Measurements from ENCODE around the gene CFAP299.

The CFAP299 gene

DNA sequence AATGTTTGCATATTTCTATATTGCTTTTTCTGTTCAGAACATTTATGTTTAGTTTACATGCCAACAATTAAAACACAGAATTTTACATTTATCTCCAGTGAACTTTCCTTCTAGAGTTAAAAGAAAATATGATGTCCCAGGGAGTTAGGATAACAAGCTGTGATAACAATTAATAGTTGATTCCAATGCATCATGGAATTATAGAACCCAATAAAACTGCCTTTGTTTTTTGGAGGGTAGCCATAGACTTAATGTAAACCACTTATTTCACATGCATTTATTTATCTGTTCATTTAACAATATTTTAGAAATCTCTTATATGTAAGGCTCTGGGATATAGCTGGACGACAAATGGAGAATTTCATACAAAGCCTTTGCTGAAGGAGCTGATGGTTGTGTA lies 180.0 kb downstream of the CFAP299 start:
- no peak for DNase-seq (ENCODE audit: low read depth in 2 of 2)

DNA sequence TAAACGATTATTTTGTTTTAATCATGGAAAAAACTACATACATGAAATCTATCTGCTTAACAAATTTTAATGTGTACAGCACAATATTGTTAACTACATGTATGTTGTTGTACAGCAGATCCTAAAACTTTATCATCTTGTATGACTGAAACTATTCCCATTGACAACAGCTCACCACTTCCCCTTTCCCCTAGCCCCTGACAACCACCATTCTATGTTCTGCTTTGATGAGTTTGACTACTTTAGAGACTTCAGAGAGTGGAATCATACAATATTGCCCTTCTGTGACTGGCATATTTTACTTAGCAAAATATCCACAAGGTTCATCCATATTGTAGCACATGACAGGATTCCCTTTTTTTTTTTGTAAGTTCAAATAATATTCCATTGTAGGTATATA lies 185.9 kb downstream of the CFAP299 start:
- no peak for DNase-seq (ENCODE audit: low read depth in 2 of 2)

DNA sequence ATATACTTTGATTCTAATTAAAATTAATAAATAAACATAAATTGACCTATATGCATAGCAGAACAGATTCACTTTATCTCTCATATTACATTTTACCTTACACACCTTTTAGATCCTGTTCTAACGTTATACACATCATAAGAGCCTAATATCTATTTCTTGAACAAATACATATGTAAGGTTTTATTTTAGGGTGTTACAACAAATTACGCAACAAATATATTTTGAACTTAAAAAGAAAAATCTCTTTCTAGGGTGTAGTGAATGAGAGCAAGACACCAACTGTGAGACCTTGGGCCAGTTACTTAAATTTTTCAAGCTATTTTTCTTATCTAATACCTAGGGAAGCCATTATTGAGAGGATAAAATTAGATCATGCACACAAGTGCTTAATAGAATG lies 191.2 kb downstream of the CFAP299 start:
- no peak for DNase-seq (ENCODE audit: low read depth in 2 of 2)

DNA sequence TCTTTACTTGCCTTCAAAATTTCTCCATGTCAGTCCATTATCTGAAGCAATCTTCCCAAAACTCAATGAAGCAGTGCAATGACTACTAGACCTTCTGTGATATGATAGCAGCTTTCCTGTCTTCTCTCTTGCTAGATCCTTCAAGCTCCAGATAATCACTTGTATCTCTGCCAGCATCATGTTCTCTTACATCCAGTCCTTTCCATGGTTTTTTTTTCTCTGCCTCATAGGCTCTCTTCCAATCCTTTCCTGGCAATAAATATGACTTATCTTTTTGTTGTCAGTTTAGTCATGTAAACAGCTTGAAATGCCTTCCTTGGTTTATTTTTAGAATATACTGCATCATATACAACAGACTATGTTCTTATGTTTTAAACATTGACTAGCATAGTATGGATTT lies 193.5 kb downstream of the CFAP299 start:
- no peak for DNase-seq (ENCODE audit: low read depth in 2 of 2)

DNA sequence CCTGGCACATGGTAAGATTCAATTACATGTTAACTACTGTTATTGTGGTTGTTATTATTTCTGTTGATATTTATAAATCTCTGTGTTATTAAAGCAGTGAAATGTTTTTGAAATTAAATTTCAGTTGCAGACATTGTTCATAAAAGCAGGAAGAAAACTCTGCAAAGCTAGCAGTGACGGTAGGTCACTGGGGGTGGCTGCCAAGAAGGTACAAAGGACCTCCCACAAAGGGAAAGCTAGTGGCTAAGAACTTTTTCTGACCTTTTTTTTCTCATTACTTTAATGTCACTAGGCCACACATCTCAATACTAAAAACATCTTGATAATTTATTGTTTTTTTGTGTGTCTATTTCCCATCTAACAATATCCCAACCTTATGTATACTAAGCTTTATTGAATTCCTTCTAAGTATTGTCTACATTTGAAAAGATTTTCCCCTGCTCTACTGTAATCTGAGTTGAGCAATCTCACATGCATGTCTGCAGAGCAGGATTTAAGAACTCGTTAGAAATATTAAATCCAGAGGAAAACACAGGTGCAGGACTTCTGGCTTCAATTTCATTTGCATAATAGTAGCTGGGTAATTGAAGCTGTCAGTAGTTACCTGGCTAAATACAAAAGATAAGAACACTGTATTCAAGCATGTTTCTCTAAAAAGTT lies 197.3 kb downstream of the CFAP299 start:
- DNase-seq (ENCODE audit: low read depth in 2 of 2) = no peak

DNA sequence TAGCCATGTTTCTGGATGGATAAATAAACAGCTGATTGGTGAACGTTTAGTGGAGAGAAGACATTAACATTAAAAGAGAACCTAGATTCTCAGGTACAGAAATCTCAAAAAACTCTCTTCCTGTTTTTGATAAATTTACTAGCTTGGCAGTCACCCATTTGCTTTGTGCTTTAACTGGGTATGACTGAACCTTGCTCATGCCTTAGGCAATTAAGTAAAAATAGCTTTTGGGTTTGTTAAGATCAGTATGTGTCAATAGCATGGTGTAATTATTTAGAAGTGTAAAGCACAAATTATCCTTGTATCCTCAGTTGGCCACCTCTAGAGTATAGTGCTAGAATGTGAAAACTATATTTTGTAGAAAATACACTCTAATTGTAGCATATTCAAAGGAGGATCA lies 200.0 kb downstream of the CFAP299 start:
- no peak for DNase-seq (ENCODE audit: low read depth in 2 of 2)

DNA sequence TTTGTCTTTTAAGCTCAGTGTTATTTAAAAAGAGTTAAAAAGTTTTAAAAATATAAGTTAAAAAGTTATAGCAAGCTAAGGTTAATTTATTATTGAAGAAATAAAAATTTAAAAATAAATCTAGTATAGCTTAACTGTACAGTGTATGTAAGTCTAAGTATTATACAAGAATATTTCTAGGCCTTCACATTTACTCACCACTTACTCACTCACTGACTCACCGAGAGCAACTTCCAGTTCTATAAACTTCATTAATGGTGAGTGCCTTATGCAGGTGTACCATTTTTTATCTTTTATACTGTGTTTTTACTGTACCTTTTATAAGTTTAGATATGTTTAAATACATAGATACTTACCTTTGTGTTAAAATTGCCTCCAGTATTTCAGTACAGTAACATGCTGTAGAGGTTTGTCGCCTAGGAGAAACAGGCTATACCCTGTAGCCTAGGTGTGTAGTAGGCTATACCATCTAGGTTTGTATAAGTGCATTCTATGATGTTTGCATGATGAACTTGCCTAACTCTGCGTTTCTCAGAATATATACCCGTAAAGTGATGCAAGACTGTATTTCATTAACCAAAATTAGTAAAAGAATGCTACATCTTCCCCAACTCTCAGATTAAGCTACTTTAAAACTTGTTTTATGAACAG lies 202.9 kb downstream of the CFAP299 start:
- no peak for DNase-seq (ENCODE audit: low read depth in 2 of 2)

DNA sequence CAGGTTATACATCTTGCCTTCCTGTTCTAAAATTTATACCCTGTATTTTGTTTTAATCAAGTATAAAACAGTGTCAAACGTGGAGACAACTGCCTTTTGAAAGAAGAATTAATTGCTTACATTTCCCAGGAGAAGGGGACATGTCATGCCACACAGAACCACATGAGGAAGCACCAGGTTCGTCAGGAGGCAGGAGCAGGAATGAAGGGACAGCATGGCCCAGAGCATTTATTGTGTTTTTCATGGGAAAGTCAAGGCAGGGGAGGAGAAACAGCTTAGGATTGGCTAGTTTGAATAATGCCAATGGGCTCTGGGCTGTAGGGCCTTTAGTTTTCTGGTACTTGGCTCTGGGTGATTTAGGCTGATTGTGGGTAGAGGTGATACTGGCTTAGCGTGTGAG lies 203.7 kb downstream of the CFAP299 start:
- DNase-seq (ENCODE audit: low read depth in 2 of 2) = no peak

DNA sequence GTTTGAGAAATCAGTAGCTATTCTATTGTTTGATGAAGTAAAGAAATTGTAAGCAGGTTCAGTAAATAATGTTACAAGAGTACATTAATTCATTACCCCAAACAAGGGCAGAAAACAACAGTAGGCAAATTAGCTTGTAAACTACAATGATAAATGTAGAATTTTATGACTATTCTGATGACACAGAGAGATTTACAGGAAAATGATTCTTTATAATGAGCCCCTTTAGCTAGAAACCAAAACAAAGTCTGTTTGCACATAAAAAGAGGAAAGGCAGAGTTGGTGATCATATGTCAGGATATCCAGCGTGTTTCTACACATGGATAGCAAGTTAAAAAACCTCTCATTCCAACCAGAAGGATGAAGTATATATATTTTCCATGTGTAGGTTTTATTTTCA lies 204.8 kb downstream of the CFAP299 start:
- DNase-seq (ENCODE audit: low read depth in 2 of 2) = no peak

DNA sequence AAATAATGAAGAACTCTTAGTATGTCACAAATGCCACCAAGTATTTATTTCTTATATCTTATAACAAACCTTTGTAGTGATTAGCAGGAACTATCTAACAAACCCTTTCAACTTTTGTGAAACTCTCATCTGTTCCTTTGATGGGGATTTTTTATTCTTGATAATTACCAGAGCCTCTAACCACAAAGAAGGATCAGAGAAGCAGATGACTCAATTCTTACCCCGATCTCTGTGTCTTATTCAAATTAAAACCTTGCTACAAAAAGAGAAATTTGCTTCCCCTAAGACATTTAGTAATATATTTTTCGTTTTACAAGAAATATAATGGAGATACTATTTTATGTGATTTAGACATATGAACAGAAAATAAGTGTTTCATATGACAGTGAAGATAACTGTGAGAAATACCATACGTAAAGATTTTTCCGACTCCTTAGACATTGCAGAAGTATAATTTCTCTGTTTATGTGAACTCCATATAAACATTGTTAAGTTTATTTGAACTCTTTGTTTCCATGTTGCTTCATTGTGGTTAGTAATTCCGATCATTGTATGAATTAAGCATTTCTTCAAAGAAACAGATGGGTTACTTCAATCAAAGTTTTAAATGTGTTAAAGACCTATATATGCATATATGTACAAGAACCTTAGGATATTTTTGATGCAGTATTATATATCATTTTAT lies 205.4 kb downstream of the CFAP299 start:
- no peak for DNase-seq (ENCODE audit: low read depth in 2 of 2)

DNA sequence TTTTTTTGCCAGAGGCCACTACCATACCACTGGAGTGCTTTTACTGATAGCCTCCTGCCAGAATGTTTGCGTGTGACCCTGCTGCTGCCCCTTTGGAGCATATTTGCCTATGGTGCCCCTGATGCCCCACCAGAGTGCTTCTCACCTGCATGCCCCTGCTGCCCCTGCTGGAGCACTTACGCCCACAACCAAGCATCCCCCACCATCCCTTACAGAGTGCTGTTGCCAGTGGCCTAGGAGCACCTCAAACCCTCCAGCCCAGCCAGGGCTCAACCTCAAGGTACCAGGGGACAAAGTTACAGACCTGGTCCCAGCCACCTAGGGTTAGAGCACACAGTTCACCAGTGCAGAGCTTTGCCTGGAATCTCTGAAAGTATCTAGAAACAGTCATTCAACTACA lies 207.2 kb downstream of the CFAP299 start:
- no peak for DNase-seq (ENCODE audit: low read depth in 2 of 2)

DNA sequence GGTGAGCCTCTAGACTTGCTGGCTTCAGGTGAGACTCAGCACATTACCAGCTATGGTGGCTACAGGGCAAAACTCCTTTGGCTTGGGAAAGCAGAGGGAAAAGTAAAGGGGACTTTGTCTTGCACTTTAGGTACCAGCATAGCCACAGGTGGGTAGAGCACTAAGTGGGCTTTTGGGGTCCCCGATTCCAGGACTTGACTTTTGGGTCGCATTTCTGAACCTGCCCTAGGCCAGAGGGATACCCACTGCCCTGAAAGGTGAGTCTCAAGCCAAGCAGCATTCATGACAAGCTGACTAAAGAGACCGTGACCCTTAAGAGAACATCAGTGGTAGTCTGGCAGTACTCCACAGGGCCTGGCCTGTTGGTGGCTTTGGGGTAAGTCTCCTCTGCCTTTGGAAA lies 224.8 kb downstream of the CFAP299 start:
- no peak for DNase-seq (ENCODE audit: low read depth in 2 of 2)

DNA sequence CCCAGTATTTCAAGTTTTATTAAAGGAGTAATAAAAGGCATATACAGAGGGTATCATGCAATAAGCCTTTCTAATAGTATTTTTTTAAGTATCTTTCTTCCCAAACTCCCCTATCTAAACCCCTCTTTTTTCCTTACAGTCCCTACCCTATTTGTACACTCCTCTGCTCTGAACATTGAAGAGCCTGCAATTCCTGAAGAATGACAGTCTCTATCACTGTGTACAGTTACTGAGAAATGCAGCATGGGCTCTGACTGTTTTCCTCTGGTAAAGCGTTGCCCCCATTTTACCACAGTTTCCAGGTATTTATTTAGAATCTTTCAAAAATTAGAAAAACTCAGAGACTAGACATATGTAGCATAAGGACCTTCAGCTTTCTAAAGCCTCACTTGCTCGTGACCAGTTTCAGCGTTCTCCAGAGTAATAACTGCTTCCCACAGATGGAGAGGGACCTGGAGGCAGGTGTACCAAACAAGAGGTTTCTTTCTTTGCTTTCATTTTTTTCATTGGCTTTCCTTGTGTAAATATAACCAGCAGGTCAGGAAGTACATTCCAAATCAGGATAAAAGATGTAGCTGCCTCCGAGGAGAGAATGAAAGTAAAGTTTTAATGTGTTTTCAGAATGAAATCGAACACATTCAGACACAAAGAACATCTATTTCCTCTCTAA lies 230.8 kb downstream of the CFAP299 start:
- DNase-seq (ENCODE audit: low read depth in 2 of 2) = no peak

DNA sequence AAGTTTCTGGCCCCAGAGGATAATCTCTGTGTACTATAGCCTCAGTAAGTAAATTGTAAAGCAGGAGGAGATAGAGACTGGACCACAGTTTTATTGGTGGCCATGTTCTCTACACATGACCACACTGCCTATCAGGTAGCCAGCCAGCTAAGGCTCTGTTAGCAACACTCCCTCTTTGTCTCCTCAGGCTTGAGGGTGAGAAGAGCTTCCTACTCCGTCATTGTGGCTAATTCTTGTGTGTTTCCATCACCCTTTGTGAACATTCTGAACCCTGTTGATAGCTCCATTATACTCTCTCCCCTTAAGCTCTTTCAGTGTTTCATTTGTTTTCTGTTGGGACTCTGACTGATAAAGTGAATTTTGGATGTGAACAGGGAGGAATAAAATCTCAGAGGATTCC lies 233.4 kb downstream of the CFAP299 start:
- no peak for DNase-seq (ENCODE audit: low read depth in 2 of 2)

DNA sequence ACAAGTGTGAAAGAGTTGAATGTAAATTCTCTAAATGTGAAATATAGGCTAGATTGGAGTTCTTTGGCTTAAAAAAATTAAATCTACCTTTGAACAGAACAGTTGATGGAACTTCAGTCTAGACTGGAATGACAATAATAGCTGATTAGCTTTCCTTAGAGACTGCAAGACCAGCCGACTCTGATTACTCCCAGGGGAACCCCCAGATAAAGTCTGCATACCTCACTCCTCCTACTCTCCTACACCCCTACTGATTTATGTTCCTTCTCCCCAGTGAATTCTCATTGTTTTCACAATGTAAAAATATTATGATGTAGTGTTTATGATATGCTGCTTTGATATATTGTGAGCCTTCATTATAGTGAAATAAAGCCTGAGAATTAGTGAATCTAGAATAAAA lies 241.3 kb downstream of the CFAP299 start:
- no peak for DNase-seq (ENCODE audit: low read depth in 2 of 2)

DNA sequence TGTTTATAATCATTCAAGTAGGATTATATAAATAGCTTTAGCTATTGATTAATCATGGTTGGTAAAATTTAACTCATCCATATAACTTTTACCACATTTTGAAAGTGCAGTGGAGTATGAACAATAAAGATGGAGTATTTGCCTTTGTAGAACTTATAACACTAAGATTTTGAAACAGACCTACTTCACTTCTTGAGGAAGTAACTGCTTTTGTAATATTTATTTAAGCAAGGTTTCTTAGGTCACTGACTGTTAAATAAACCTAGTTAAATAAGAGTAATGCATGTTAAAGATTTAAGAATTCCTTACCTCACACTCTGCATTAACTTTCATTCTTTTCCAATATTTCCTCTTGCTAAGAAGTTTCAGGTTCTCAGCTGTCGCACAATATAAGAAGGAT lies 242.5 kb downstream of the CFAP299 start:
- no peak for DNase-seq (ENCODE audit: low read depth in 2 of 2)

DNA sequence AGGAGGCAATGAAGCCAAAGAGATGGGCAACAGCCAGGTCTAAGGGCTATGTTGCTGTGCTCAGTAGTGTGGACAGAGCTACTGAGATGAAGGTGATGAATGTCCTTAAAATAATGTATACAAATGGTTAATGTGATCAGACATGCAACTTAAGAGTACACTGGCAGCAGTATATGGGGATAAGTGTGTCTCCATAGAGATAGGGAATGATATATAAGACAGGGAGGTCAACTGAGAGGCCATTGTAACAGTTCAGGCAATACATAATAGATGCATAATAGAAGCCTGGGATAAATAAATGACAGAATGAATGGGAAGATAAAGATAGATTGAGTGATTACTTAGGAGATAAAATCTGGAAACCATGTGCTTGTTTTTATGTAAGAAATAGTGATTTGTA lies 250.0 kb downstream of the CFAP299 start:
- no peak for DNase-seq (ENCODE audit: low read depth in 2 of 2)

DNA sequence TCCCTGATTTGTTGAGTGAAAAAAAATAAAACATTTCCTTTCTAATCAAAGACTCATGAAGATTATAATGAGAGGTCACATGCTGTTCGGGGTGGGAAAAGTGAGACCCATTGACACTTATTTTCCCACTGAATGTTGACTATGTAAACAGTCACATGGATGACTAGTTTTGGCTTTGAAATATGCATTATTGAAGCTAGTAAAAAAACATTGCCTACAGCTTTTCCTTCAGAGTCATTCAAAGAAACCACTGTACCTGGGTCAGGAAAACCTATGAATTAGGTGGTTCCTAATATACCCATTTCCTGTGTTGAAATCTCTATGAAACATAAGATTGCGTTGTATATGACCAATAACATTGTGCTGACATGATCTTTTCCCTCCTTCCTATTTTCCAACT lies 251.2 kb downstream of the CFAP299 start:
- DNase-seq (ENCODE audit: low read depth in 2 of 2) = no peak

DNA sequence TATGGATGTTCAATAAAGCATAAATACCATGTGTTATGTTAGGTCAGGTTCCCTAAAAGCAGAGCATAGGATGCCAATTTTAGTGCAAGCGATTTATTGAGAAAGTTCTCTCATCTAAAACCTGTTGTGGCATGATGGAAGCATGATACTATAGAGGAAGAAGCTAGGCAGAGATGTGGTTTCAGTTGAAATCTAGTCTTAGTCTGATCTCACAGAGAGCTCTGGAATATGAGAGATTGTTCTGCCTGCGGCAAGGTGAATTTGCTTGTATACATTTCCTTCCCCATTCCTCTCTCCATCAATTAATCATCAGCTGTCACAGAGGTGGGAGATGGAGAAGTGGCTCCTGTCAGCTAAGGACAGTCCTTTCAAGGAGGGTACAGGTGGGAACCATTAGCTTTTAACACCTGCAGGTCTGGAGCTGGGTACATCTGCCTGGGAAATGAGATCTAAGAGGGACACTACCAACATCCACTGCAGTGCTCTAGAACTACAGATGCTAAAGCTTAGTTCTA lies 252.4 kb downstream of the CFAP299 start:
- DNase-seq (ENCODE audit: low read depth in 2 of 2) = no peak

DNA sequence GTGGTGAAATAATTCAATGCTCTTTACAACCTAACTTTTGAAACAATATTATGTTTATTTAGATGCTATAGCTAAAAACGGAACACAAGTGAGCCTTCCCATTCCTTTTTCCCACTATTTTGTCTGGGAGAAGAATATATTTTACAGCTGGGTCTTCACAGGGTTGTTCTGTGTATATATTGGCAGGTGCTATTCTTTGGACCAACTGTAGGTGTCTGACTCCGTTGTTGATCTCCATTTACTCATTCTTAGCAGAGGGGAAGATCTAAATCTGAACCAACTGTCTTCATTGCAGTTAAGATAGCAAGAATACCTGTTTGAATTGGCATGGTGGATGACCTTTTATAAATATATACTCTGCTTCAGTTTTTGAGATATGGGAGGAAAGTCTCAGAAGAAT lies 257.4 kb downstream of the CFAP299 start:
- DNase-seq (ENCODE audit: low read depth in 2 of 2) = no peak

DNA sequence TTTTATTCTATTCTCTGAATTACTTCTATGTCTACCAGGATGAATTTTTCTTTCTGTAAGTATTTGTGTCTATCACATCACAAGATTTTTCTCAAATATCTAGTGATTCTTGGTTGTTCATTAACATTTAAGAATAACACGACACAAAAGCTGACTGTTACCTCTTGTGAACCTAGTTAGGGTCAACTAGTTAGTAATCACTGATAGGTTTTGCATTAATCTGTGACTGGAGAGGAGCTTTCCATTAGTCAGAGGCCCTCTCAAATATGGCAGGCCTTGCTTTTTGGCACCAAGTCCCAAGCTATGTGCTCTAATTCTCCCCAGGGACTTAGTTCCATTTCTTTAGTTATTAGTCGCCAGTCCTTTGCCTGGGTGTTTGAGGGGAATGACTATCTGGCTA lies 259.2 kb downstream of the CFAP299 start:
- no peak for DNase-seq (ENCODE audit: low read depth in 2 of 2)

DNA sequence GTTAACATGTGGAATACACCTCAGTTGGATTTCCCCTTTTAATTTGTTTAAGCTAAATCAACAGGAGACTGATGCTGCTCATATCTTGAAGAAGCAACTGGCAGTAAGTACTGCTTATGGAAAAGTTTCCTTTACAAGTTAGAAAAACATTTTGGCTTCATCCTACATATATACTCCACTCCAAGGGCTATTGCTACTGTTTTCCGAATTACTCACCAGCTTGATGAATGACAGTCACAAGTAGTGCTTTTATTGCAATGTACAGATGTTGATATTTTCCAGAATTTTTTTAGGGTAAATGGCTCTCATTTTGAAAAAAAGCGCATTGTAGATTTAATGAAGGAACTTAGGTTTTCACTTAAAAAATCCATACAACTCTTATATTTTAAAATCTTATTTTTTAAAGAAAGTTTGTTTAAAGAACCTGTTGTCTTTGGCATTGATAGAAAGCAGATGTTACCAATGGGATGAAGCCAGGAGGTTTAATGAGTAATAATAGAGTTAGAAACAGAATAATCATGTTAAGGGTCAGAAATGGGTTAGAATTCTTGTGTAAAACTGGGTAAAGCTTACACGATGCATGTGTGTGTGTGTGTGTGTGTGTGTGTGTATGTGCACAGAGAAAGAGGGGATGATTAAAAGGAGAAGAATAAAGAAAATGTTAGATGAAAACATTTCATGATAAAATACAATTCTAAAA lies 272.9 kb downstream of the CFAP299 start:
- no peak for DNase-seq (ENCODE audit: low read depth in 2 of 2)

All from stimulated activated CD8-positive, alpha-beta memory T cell treated with anti-CD3 and anti-CD28 coated beads, Interleukin-2, amount 100 ng/mL, for 1 hour (primary cell).